ENCODE results near the gene ACTBL2. TPM values are rescaled to one million over a fixed set of nuclear protein-coding genes. Genes with fewer than 3 reads are reported as not detected.

ACTBL2 gene
- total RNA-seq, 1 donor from 2014 or later = not detected

DNA sequence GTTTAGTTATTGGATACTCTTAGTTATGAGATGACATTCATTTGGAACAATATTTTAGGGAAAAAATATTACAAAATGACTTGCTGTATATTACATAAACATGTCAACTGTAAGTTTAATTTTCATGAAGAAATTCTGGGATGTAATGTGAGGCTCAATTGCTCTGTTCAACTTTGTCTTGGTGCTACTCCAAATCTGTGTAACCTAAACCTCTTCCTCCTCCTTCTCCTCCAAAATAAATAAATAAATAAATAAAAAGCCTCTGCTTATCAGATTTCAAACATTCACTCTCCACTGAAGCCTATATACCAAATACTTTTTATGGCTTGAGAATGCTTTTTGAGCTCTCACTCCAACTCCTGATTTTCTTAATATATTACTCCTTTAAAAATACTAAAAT is 27.7 kb downstream of the ACTBL2 start:
- H3K36me3 Mint-ChIP-seq (ENCODE audit: low read depth) = no peaks in the 10 kb centered on the region
- ATAC-seq (ENCODE audit: low read depth) = no peak
- DNase-seq = no peak
- POLR2A ChIA-PET = no interaction called here
- H3K9me3 Mint-ChIP-seq = no peaks in the 10 kb centered on the region
- CTCF ChIA-PET = no interaction called here
- peaks cover 2% of the 10 kb centered on the region for H3K27me3 Mint-ChIP-seq
- H3K27ac Mint-ChIP-seq = no peak overlapping the region
- no peak overlapping the region for H3K4me3 Mint-ChIP-seq
- intact Hi-C loops (cut with micrococcal nuclease) = no loop called here
- H3K4me1 Mint-ChIP-seq = no peaks in the 10 kb centered on the region
- no peak for TF ChIP-seq CTCF (IDR thresholded peaks at IDR 0.05)

- Mint-ChIP-seq H3K27me3 (no peaks in the 10 kb centered on the region), H3K27ac (no peak overlapping the region), H3K36me3 (ENCODE audit: low read depth) (no peaks in the 10 kb centered on the region), H3K4me3 (no peak overlapping the region), H3K4me1 (no peaks in the 10 kb centered on the region), H3K9me3 (no peaks in the 10 kb centered on the region)
- DNase-seq = no peak
- intact Hi-C loops (cut with micrococcal nuclease) = no loop called here
- ATAC-seq (ENCODE audit: low read depth) = no peak
- CTCF ChIA-PET = no interaction called here
- no peak for TF ChIP-seq CTCF (IDR thresholded peaks at IDR 0.05)
- POLR2A ChIA-PET = no interaction called here
These were observed 28.9 kb downstream of the ACTBL2 start for GRCh38 chr5:57453728-57454127.

- DNase-seq = no peak
- peaks cover under 1% of the 10 kb centered on the region for H3K27me3 Mint-ChIP-seq
- H3K4me1 Mint-ChIP-seq = no peaks in the 10 kb centered on the region
- H3K9me3 Mint-ChIP-seq = no peaks in the 10 kb centered on the region
- CTCF ChIA-PET = no interaction called here
- no peak for TF ChIP-seq CTCF (IDR thresholded peaks at IDR 0.05)
- H3K36me3 Mint-ChIP-seq (ENCODE audit: low read depth) = no peaks in the 10 kb centered on the region
- no peak for ATAC-seq (ENCODE audit: low read depth)
- no peak overlapping the region for H3K4me3 Mint-ChIP-seq
- POLR2A ChIA-PET = no interaction called here
- H3K27ac Mint-ChIP-seq = no peak overlapping the region
- intact Hi-C loops (cut with micrococcal nuclease) = no loop called here
These were observed 29.7 kb downstream of the ACTBL2 start for GRCh38 chr5:57452885-57453284.

- DNase-seq = no peak
- Mint-ChIP-seq H3K27ac (no peak overlapping the region), H3K4me1 (no peaks in the 10 kb centered on the region), H3K4me3 (no peak overlapping the region), H3K36me3 (ENCODE audit: low read depth) (no peaks in the 10 kb centered on the region), H3K9me3 (no peaks in the 10 kb centered on the region), H3K27me3 (peaks cover 5% of the 10 kb centered on the region)
- ATAC-seq (ENCODE audit: low read depth) = no peak
- no peak for TF ChIP-seq CTCF (IDR thresholded peaks at IDR 0.05)
- POLR2A ChIA-PET = no interaction called here
- CTCF ChIA-PET = no interaction called here
- intact Hi-C loops (cut with micrococcal nuclease) = no loop called here
These were observed 31.4 kb downstream of the ACTBL2 start for GRCh38 chr5:57450991-57451876.

DNA sequence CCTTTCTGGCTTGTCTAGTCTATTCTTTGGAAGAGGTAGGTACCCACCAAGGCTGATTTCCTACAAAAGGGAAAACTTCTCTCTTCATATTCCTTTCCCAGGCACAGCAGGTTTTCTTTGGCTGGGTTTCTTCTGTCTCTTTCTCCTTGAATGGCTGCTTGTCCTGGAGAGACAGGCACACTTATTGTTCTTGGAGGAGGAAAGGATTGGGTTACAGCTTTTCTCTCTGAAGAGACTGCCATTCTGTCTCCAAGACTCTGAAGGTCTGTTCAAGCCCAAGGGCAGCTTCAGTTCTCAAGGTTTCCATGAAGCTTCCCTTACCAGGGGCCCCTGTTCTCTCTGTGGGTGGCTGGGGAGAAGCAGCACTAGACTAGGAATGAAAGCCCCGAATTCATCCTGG is 33.9 kb downstream of the ACTBL2 start:
- POLR2A ChIA-PET = no interaction called here
- DNase-seq = no peak
- CTCF ChIA-PET = no interaction called here
- intact Hi-C loops (cut with micrococcal nuclease) = no loop called here
- ATAC-seq (ENCODE audit: low read depth) = no peak
- H3K27ac Mint-ChIP-seq = no peak overlapping the region
- no peaks in the 10 kb centered on the region for H3K4me1 Mint-ChIP-seq
- H3K36me3 Mint-ChIP-seq (ENCODE audit: low read depth) = no peaks in the 10 kb centered on the region
- H3K4me3 Mint-ChIP-seq = no peak overlapping the region
- TF ChIP-seq CTCF (IDR thresholded peaks at IDR 0.05) = no peak
- H3K9me3 Mint-ChIP-seq = no peaks in the 10 kb centered on the region
- peaks cover 12% of the 10 kb centered on the region for H3K27me3 Mint-ChIP-seq
